Liver (tissue), 10 donors: ENCODE data around the gene SETBP1. TPM values are rescaled to one million over a fixed set of nuclear protein-coding genes. Genes with fewer than 3 reads are reported as not detected.

Experiments used
- DNase-seq: peaks from one replicate; pipeline ENCODE4 v3.0.0-alpha.2; 2017; ENCODE audit warnings: low spot score
- H3K27ac ChIP-seq, 2 donors: one replicate each; pipeline ENCODE4 v1.7.0; 2013; ENCODE audit warnings: inconsistent platforms in 2 of 2, low read length in 2 of 2, control low read depth in 1 of 2, low read depth in 1 of 2, mild to moderate bottlenecking in 1 of 2
- H3K27me3 ChIP-seq, 4 donors: one replicate each; pipeline versions ENCODE4 v1.6.1 to v1.7.0; 2013; ENCODE audit warnings: low read length in 3 of 4, inconsistent platforms in 1 of 4, mild to moderate bottlenecking in 1 of 4, moderate library complexity in 1 of 4; ENCODE audit not compliant: control insufficient read depth in 4 of 4, insufficient read depth in 4 of 4
- H3K36me3 ChIP-seq, 4 donors: one replicate each; pipeline versions ENCODE4 v1.6.1 to v1.7.0; 2013; ENCODE audit warnings: low read length in 3 of 4, mild to moderate bottlenecking in 3 of 4, low read depth in 1 of 4, moderate library complexity in 1 of 4; ENCODE audit not compliant: control insufficient read depth in 4 of 4, insufficient read depth in 3 of 4
- H3K4me1 ChIP-seq, 4 donors: one replicate each; pipeline versions ENCODE4 v1.6.1 to v1.7.0; 2013; ENCODE audit warnings: low read length in 3 of 4, mild to moderate bottlenecking in 3 of 4, moderate library complexity in 1 of 4; ENCODE audit not compliant: control insufficient read depth in 4 of 4, insufficient read depth in 4 of 4
- H3K4me3 ChIP-seq, 3 donors: one replicate each; pipeline versions ENCODE4 v1.6.1 to v1.7.0; 2013; ENCODE audit warnings: low read length in 3 of 3, control low read depth in 1 of 3, low read depth in 1 of 3, mild to moderate bottlenecking in 1 of 3
- H3K9ac ChIP-seq, 2 donors: one replicate each; pipeline ENCODE4 v1.7.0; 2013; ENCODE audit warnings: low read length in 2 of 2, mild to moderate bottlenecking in 2 of 2, moderate library complexity in 2 of 2, control low read depth in 1 of 2, low read depth in 1 of 2
- H3K9me3 ChIP-seq, 4 donors: one replicate each; pipeline versions ENCODE4 v1.6.1 to v1.7.0; 2013; ENCODE audit warnings: low read length in 3 of 4; ENCODE audit not compliant: control insufficient read depth in 4 of 4
- GABPA ChIP-seq, 2 donors: IDR thresholded peaks in 1 of 2; conservative IDR thresholded peaks in 1 of 2; 2 replicates each; pipeline ENCODE4 v1.6.1; 2016; ENCODE audit warnings: antibody characterized with exemption in 2 of 2, mild to moderate bottlenecking in 1 of 2, moderate library complexity in 1 of 2
- JUND ChIP-seq, 2 donors: IDR thresholded peaks; 2 replicates each; pipeline ENCODE4 v1.6.1; 2016; ENCODE audit warnings: antibody characterized with exemption in 2 of 2
- RXRA ChIP-seq, 2 donors: IDR thresholded peaks; 2 replicates each; pipeline ENCODE4 v1.6.1; 2017 to 2018; ENCODE audit warnings: antibody characterized with exemption in 2 of 2, mild to moderate bottlenecking in 1 of 2
- YY1 ChIP-seq: IDR thresholded peaks from 2 replicates; pipeline ENCODE4 v1.6.1; 2016; ENCODE audit warnings: antibody characterized with exemption, mild to moderate bottlenecking
- WGBS: extraction: QIAGEN DNeasy Blood & Tissue Kit; methylation state at CpG from one replicate; pipeline ENCODE4 v1.1.7; 2013; 5-methylcytosine and 5-hydroxymethylcytosine counted together
- polyA plus RNA-seq, 2 donors: library from polyadenylated mRNA; stranded (reverse) in 1 of 2; unstranded in 1 of 2; fragments of 200-250 nt in 1 of 2; fragments of >200 nt in 1 of 2; fragmentation: Nextera tagmentation in 1 of 2; extraction: Ambion mirVana in 1 of 2; gene quantifications; one replicate each; pipeline versions ENCODE4 v1.2.1 to v1.2.3, GENCODE V29; 2013 to 2015
- small RNA-seq: library from RNA; depleted of rRNA; stranded (forward); fragments of <200 nt; gene quantifications from one replicate; pipeline ENCODE3, GENCODE V24; 2014
- total RNA-seq, 2 donors: library from RNA; depleted of rRNA; stranded (reverse); fragments of >200 nt; gene quantifications; one replicate each; pipeline ENCODE4 v1.2.3, GENCODE V29; 2014
- TF ChIP-seq, protein P1 (sequence below): IDR thresholded peaks from 2 replicates; pipeline ENCODE4 v1.6.1; 2016; ENCODE audit warnings: antibody characterized with exemption
- TF ChIP-seq, protein P2 (sequence below): IDR thresholded peaks from 2 replicates; pipeline ENCODE4 v1.6.1; 2016; ENCODE audit warnings: antibody characterized with exemption, mild to moderate bottlenecking
- donor health status: healthy.
- donor health status: healthy.
- donor health status: healthy.
- donor health status: healthy.
- donor health status: healthy.

The SETBP1 gene
- total and polyA plus RNA-seq, 4 donors, result 2.5 to 15.8 (median 4.7) TPM

DNA sequence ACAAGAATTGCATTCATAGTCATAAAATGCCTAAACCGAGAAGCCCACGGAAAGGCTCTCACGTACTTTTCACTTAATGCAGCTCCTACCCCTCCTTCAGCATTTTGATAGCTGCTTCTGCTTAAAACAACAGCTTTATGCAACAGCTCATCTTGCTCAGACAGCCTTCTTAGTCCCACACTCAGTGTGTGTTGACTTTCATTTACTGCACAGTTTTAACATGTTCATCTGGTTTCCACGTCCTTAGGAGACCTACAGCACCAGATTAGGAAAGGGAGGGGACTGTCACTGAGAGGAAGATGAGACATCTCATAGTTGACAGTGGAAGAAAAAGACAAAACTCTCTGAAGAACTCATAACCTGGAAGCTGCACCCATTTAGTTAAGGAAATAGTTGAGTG is 435.4 kb downstream of the SETBP1 start:
- Histone ChIP-seq H3K4me1 (no peaks in the 10 kb centered on the region), H3K27ac (no peak overlapping the region), H3K27me3 (peaks cover 0 to 2% (median 0%) of the 10 kb centered on the region in 4 donors), H3K9me3 (no peaks in the 10 kb centered on the region), H3K9ac (no peak overlapping the region), H3K4me3 (no peak overlapping the region), H3K36me3 (no peaks in the 10 kb centered on the region)
- DNase-seq, result no peak
- TF ChIP-seq JUND (IDR thresholded peaks at IDR 0.05) (no peak), RXRA (IDR thresholded peaks at IDR 0.05) (no peak), GABPA (IDR thresholded peaks at IDR 0.05 in 1 of 2, conservative IDR thresholded peaks at IDR 0.05 in 1 of 2) (no peak), YY1 (no peak)
- TF ChIP-seq, protein P1, sequence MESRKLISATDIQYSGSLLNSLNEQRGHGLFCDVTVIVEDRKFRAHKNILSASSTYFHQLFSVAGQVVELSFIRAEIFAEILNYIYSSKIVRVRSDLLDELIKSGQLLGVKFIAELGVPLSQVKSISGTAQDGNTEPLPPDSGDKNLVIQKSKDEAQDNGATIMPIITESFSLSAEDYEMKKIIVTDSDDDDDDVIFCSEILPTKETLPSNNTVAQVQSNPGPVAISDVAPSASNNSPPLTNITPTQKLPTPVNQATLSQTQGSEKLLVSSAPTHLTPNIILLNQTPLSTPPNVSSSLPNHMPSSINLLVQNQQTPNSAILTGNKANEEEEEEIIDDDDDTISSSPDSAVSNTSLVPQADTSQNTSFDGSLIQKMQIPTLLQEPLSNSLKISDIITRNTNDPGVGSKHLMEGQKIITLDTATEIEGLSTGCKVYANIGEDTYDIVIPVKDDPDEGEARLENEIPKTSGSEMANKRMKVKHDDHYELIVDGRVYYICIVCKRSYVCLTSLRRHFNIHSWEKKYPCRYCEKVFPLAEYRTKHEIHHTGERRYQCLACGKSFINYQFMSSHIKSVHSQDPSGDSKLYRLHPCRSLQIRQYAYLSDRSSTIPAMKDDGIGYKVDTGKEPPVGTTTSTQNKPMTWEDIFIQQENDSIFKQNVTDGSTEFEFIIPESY, result no peak
- TF ChIP-seq, protein P2, sequence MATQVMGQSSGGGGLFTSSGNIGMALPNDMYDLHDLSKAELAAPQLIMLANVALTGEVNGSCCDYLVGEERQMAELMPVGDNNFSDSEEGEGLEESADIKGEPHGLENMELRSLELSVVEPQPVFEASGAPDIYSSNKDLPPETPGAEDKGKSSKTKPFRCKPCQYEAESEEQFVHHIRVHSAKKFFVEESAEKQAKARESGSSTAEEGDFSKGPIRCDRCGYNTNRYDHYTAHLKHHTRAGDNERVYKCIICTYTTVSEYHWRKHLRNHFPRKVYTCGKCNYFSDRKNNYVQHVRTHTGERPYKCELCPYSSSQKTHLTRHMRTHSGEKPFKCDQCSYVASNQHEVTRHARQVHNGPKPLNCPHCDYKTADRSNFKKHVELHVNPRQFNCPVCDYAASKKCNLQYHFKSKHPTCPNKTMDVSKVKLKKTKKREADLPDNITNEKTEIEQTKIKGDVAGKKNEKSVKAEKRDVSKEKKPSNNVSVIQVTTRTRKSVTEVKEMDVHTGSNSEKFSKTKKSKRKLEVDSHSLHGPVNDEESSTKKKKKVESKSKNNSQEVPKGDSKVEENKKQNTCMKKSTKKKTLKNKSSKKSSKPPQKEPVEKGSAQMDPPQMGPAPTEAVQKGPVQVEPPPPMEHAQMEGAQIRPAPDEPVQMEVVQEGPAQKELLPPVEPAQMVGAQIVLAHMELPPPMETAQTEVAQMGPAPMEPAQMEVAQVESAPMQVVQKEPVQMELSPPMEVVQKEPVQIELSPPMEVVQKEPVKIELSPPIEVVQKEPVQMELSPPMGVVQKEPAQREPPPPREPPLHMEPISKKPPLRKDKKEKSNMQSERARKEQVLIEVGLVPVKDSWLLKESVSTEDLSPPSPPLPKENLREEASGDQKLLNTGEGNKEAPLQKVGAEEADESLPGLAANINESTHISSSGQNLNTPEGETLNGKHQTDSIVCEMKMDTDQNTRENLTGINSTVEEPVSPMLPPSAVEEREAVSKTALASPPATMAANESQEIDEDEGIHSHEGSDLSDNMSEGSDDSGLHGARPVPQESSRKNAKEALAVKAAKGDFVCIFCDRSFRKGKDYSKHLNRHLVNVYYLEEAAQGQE, result no peak
- WGBS, result 77% methylated on average over 4 of the region's 4 CpGs

Small RNAs within 50 kb of the gene (small RNA-seq; reads per million reads assigned to genes)
- not detected for gene MIR4319
